ENCODE data around the gene P2RY10. TPM values are rescaled to one million over a fixed set of nuclear protein-coding genes. Genes with fewer than 3 reads are reported as not detected.

P2RY10 gene
- polyA plus RNA-seq (2012; ENCODE audit: insufficient read length, low read depth) = not detected

- TF ChIP-seq TAF1 (IDR thresholded peaks at IDR 0.05; ENCODE audit: borderline replicate concordance, insufficient read depth, low read length) (no peak), REST (IDR thresholded peaks at IDR 0.05; ENCODE audit: insufficient read depth in 1 of 2, low read depth in 2 of 2, low read length in 2 of 2) (no peak), SIN3A (IDR thresholded peaks at IDR 0.05; ENCODE audit: borderline replicate concordance, insufficient read depth, low read length) (no peak), FOXP2 (optimal IDR thresholded peaks at IDR 0.05; ENCODE audit: borderline replicate concordance, extremely low read depth, extremely low read length, insufficient read depth) (no peak), POLR2AphosphoS5 (IDR thresholded peaks at IDR 0.05; ENCODE audit: low read depth, low read length) (no peak)
Observed at GRCh38 chrX:78945186-78945912, at the start of gene P2RY10. TSS of gene P2RY10 (plus strand) at chrX:78945391. CDS start at chrX:78960521, 15,130 bp downstream.

- no peak for TF ChIP-seq REST (IDR thresholded peaks at IDR 0.05; ENCODE audit: insufficient read depth in 1 of 2, low read depth in 2 of 2, low read length in 2 of 2)
- no peak for TF ChIP-seq POLR2AphosphoS5 (IDR thresholded peaks at IDR 0.05; ENCODE audit: low read depth, low read length)
- TF ChIP-seq FOXP2 (optimal IDR thresholded peaks at IDR 0.05; ENCODE audit: borderline replicate concordance, extremely low read depth, extremely low read length, insufficient read depth) = no peak
- TF ChIP-seq SIN3A (IDR thresholded peaks at IDR 0.05; ENCODE audit: borderline replicate concordance, insufficient read depth, low read length) = no peak
- TF ChIP-seq TAF1 (IDR thresholded peaks at IDR 0.05; ENCODE audit: borderline replicate concordance, insufficient read depth, low read length) = no peak
Observed at GRCh38 chrX:78922754-78923153, 22.4 kb upstream of the P2RY10 start.

GRCh38 chrX:78923198-78924015 is 21.8 kb upstream of the P2RY10 start:
- TF ChIP-seq FOXP2 (optimal IDR thresholded peaks at IDR 0.05; ENCODE audit: borderline replicate concordance, extremely low read depth, extremely low read length, insufficient read depth) (no peak), POLR2AphosphoS5 (IDR thresholded peaks at IDR 0.05; ENCODE audit: low read depth, low read length) (no peak), REST (IDR thresholded peaks at IDR 0.05; ENCODE audit: insufficient read depth in 1 of 2, low read depth in 2 of 2, low read length in 2 of 2) (no peak), TAF1 (IDR thresholded peaks at IDR 0.05; ENCODE audit: borderline replicate concordance, insufficient read depth, low read length) (no peak), SIN3A (IDR thresholded peaks at IDR 0.05; ENCODE audit: borderline replicate concordance, insufficient read depth, low read length) (no peak)

- no peak for TF ChIP-seq FOXP2 (optimal IDR thresholded peaks at IDR 0.05; ENCODE audit: borderline replicate concordance, extremely low read depth, extremely low read length, insufficient read depth)
- no peak for TF ChIP-seq SIN3A (IDR thresholded peaks at IDR 0.05; ENCODE audit: borderline replicate concordance, insufficient read depth, low read length)
- no peak for TF ChIP-seq REST (IDR thresholded peaks at IDR 0.05; ENCODE audit: insufficient read depth in 1 of 2, low read depth in 2 of 2, low read length in 2 of 2)
- TF ChIP-seq TAF1 (IDR thresholded peaks at IDR 0.05; ENCODE audit: borderline replicate concordance, insufficient read depth, low read length) = no peak
- TF ChIP-seq POLR2AphosphoS5 (IDR thresholded peaks at IDR 0.05; ENCODE audit: low read depth, low read length) = no peak
Observed at GRCh38 chrX:78931814-78932213, 13.4 kb upstream of the P2RY10 start.

All from PFSK-1 (cell line).